Choroid plexus epithelial cell (primary cell): ENCODE data around the gene CRY2.
"Not testable (repeated sequence)": the region's sequence is repeated elsewhere in the genome, so short reads cannot be mapped to it uniquely, and the experiment has no call there.

ENCODE experiments used
- DNase-seq: peaks from one replicate; pipeline ENCODE4 v3.0.0-alpha.2; 2010; ENCODE audit warnings: low read depth
- H3K4me3 ChIP-seq: 2 replicates; pipeline ENCODE4 v1.5.1; 2011; ENCODE audit warnings: low read depth, mild to moderate bottlenecking, control low read depth, low read length, moderate library complexity
- TF ChIP-seq, protein P1 (sequence below): conservative IDR thresholded peaks from 2 replicates; pipeline ENCODE4 v1.5.1; 2011; ENCODE audit warnings: low read depth, mild to moderate bottlenecking, control low read depth, inconsistent platforms, low read length, moderate library complexity

The CRY2 gene

DNA sequence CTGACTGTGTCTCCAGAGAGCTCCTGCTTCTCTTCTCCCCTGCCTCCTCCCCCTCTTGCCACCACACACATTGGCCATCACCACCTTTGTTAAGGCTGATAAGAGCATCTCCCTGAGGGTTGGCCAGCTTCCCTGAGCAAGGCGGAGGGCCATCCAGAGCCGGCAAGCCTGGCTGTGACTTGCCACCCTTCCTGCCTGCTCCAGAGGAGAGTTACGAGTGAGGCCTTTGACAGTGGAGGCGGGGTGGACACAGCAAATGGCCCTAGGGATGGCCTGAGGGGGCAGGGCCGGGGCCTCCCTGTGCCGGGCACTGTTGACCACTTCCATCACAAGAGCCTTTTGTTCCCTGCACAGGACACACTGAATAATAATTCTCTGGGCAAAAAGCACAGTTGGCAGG is 54.4 kb downstream of the CRY2 start:
- TF ChIP-seq, protein P1, sequence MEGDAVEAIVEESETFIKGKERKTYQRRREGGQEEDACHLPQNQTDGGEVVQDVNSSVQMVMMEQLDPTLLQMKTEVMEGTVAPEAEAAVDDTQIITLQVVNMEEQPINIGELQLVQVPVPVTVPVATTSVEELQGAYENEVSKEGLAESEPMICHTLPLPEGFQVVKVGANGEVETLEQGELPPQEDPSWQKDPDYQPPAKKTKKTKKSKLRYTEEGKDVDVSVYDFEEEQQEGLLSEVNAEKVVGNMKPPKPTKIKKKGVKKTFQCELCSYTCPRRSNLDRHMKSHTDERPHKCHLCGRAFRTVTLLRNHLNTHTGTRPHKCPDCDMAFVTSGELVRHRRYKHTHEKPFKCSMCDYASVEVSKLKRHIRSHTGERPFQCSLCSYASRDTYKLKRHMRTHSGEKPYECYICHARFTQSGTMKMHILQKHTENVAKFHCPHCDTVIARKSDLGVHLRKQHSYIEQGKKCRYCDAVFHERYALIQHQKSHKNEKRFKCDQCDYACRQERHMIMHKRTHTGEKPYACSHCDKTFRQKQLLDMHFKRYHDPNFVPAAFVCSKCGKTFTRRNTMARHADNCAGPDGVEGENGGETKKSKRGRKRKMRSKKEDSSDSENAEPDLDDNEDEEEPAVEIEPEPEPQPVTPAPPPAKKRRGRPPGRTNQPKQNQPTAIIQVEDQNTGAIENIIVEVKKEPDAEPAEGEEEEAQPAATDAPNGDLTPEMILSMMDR, result no peak
- no peak for DNase-seq
- H3K4me3 ChIP-seq, result no peak overlapping the region

DNA sequence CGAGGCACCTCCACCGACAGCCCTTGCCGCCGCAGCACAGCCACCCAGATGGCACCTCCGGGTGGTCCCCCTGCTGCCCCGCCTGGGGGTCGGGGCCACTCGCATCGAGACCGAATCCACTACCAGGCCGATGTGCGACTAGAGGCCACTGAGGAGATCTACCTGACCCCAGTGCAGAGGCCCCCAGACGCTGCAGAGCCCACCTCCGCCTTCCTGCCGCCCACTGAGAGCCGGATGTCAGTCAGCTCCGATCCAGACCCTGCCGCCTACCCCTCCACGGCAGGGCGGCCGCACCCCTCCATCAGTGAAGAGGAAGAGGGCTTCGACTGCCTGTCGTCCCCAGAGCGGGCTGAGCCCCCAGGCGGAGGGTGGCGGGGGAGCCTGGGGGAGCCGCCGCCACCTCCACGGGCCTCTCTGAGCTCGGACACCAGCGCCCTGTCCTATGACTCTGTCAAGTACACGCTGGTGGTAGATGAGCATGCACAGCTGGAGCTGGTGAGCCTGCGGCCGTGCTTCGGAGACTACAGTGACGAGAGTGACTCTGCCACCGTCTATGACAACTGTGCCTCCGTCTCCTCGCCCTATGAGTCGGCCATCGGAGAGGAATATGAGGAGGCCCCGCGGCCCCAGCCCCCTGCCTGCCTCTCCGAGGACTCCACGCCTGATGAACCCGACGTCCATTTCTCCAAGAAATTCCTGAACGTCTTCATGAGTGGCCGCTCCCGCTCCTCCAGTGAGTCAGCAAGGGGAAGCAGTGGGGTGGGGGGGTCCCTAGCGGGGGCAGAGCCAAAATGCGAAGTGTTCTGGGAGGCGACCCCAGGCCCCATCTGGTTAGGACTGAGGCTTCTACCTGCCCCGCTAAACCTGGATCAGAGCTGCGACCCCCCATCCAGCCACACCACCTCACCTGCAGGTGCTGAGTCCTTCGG is 55.4 kb downstream of the CRY2 start:
- H3K4me3 ChIP-seq, result no peak overlapping the region
- TF ChIP-seq, protein P1, result no peak
- DNase-seq, result no peak

DNA sequence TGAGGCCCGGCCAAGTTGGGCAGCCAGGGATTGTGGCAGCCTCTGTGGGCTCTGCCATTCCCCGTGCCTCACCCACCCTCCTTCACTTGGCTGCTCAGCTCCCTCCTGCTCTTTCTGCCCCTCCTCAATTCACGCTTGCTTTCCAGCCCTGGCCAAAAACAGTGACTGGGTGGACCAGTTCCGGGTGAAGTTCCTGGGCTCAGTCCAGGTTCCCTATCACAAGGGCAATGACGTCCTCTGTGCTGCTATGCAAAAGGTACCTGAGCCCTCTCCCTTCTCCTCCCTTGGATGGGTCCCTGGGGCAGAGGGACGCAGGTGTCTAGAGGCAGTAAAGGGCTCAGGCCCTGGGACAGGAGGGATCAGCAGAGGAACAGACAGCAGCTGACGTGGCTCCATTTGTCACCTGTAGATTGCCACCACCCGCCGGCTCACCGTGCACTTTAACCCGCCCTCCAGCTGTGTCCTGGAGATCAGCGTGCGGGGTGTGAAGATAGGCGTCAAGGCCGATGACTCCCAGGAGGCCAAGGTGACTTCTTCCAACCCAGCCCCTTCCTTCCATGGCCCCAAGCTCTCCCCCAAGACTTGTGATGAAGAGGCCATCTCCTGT is 57.1 kb downstream of the CRY2 start:
- no peak for DNase-seq
- TF ChIP-seq, protein P1, result no peak
- no peak overlapping the region for H3K4me3 ChIP-seq

DNA sequence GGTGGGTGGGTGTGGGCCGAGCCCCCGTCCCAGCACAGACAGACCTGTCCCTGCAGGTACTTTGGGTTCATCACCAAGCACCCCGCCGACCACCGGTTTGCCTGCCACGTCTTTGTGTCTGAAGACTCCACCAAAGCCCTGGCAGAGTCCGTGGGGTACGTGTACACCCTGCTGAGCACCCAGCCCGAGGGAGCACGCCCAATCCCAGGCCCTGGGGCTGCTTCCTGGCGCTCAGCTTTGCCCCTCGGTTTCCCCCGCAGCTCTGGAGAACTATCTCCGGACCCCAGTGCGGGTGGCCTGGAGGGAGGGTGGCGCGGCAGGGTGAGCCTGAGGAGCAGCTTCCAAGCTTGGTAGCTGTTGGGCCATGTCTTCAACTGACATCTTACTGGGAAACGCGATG is 57.8 kb downstream of the CRY2 start:
- no peak for DNase-seq
- TF ChIP-seq, protein P1, result no peak
- no peak overlapping the region for H3K4me3 ChIP-seq

DNA sequence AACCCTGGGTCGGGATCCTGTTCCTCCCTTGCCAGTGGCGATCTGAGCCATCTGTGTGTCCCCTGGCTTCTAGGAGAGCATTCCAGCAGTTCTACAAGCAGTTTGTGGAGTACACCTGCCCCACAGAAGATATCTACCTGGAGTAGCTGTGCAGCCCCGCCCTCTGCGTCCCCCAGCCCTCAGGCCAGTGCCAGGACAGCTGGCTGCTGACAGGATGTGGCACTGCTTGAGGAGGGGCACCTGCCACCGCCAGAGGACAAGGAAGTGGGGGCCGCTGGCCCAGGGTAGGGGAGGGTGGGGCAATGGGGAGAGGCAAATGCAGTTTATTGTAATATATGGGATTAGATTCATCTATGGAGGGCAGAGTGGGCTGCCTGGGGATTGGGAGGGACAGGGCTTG is 58.3 kb downstream of the CRY2 start:
- H3K4me3 ChIP-seq, DNase-seq: not testable (repeated sequence)

DNA sequence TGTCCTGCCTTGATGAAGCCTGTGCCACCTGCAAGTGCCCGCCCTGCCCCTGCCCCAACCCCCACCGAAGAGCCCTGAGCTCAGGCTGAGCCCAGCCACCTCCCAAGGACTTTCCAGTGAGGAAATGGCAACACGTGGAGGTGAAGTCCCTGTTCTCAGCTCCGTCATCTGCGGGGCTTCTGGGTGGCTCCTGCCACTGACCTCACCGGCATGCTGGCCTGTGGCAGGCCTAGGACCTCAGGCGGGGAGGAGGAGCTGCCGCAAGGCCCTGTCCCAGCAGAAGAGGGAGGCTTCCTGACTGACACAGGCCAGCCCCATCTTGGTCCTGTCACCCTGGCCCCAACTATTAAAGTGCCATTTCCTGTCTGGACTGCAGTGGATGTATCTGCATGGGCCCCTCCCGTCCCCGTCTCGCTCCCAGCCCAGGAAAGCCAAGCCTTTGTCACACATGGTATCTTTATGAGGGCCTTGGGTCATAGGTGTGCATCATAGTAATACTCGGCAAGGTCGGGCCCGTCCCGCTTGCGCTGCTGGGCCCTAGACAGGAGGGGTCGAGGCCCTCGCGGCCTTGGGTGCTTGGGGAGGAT is 58.9 kb downstream of the CRY2 start:
- DNase-seq, result no peak
- no peak overlapping the region for H3K4me3 ChIP-seq
- TF ChIP-seq, protein P1, result no peak

DNA sequence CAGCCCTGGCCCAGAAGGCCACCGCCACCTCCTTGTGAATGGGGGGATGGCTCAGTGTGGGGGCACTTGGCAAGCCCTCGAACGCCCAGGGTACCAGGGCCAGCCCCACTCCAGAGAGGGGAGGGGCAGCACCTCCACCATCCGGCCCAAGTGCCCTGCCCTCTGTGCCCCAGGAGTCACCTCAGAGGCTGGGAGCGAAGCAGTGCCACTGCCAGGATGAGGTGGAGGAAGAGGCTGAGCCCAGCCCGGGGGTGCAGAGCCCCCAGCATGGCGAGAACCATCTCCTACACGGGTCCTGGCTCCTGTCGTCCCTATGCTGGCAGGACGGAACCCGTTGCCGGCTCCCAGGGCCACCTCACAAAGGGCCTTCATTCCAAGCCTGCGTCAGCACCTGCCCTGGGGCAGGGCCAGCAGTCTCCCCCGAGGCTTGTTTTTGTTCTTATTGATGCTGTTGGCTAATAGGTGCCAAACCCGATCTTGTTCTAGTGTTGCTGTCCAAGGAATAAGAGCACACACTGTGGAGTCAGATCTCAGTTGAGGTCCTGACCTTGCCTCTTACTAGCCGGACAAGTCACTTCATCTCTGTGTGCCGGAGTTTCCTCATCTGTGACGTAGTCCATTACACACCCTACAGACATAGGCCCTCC is 59.8 kb downstream of the CRY2 start, which contains the start of gene FREY1:
TSS of gene FREY1 (minus strand) at position 307 of the 647 bp plus-strand sequence. CDS start at position 281, 26 bp downstream.
- TF ChIP-seq, protein P1, result no peak
- no peak for DNase-seq

More for the DNA sequence above, 59.8 kb downstream of the CRY2 start, which contains the start of gene FREY1:
- H3K4me3 ChIP-seq, result no peak within 1 kb of the TSS
